ENCODE results near the gene USP36. TPM values are rescaled to one million over a fixed set of nuclear protein-coding genes. Genes with fewer than 3 reads are reported as not detected.

USP36 gene
- total RNA-seq, 1 experiment from 2014 or later: 113 TPM

GRCh38 chr17:78836420-78837021, 4.1 kb downstream of the USP36 start:
- DNase-seq (ENCODE audit: low read depth, low spot score) (no peak), ATAC-seq (no peak)
- POLR2A ChIA-PET: no interaction called here
- CTCF ChIA-PET: no interaction called here
- H3K27ac ChIP-seq (ENCODE audit: low read length): no peak overlapping the region
- no peak overlapping the region for H3K4me3 ChIP-seq (ENCODE audit: low read depth in 2 of 2, low read length in 2 of 2)
- H3K4me1 ChIP-seq (ENCODE audit: control insufficient read depth, insufficient read depth, low read length): peaks cover 16% of the 10 kb centered on the region
- BruUV-seq (replicated peaks): no TSS peak
- in situ Hi-C loops (cut with HindIII; ENCODE audit: low pct_unique_long_range_greater_than_20kb, low sequenced_read_pairs): loop anchor here (25.0 kb wide), 1 partner anchor 349 kb away; no protein-coding TSS in a partner anchor
- intact Hi-C loops (cut with micrococcal nuclease; ENCODE audit: unreplicated experiment): no loop called here
- no peaks in the 10 kb centered on the region for H3K9me3 ChIP-seq (ENCODE audit: control insufficient read depth, insufficient read depth, low read depth, low read length)
- no peak for TF ChIP-seq POLR2AphosphoS5 (IDR thresholded peaks at IDR 0.05; ENCODE audit: low read depth, low read length)
- TF ChIP-seq TCF7L2 (IDR thresholded peaks at IDR 0.05; ENCODE audit: low read depth, low read length): no peak
- no peak for TF ChIP-seq SIN3A (IDR thresholded peaks at IDR 0.05; ENCODE audit: borderline replicate concordance, insufficient read depth, low read depth, low read length)
- TF ChIP-seq, protein P1, sequence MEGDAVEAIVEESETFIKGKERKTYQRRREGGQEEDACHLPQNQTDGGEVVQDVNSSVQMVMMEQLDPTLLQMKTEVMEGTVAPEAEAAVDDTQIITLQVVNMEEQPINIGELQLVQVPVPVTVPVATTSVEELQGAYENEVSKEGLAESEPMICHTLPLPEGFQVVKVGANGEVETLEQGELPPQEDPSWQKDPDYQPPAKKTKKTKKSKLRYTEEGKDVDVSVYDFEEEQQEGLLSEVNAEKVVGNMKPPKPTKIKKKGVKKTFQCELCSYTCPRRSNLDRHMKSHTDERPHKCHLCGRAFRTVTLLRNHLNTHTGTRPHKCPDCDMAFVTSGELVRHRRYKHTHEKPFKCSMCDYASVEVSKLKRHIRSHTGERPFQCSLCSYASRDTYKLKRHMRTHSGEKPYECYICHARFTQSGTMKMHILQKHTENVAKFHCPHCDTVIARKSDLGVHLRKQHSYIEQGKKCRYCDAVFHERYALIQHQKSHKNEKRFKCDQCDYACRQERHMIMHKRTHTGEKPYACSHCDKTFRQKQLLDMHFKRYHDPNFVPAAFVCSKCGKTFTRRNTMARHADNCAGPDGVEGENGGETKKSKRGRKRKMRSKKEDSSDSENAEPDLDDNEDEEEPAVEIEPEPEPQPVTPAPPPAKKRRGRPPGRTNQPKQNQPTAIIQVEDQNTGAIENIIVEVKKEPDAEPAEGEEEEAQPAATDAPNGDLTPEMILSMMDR (IDR thresholded peaks at IDR 0.05): no peak
- TF ChIP-seq, protein P2, sequence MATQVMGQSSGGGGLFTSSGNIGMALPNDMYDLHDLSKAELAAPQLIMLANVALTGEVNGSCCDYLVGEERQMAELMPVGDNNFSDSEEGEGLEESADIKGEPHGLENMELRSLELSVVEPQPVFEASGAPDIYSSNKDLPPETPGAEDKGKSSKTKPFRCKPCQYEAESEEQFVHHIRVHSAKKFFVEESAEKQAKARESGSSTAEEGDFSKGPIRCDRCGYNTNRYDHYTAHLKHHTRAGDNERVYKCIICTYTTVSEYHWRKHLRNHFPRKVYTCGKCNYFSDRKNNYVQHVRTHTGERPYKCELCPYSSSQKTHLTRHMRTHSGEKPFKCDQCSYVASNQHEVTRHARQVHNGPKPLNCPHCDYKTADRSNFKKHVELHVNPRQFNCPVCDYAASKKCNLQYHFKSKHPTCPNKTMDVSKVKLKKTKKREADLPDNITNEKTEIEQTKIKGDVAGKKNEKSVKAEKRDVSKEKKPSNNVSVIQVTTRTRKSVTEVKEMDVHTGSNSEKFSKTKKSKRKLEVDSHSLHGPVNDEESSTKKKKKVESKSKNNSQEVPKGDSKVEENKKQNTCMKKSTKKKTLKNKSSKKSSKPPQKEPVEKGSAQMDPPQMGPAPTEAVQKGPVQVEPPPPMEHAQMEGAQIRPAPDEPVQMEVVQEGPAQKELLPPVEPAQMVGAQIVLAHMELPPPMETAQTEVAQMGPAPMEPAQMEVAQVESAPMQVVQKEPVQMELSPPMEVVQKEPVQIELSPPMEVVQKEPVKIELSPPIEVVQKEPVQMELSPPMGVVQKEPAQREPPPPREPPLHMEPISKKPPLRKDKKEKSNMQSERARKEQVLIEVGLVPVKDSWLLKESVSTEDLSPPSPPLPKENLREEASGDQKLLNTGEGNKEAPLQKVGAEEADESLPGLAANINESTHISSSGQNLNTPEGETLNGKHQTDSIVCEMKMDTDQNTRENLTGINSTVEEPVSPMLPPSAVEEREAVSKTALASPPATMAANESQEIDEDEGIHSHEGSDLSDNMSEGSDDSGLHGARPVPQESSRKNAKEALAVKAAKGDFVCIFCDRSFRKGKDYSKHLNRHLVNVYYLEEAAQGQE (IDR thresholded peaks at IDR 0.05; ENCODE audit: insufficient read depth in 1 of 2, low read depth in 2 of 2, low read length in 1 of 2): no peak
- H3K27me3 ChIP-seq (ENCODE audit: control insufficient read depth, insufficient read depth, low read length): no peaks in the 10 kb centered on the region
- peaks cover 36% of the 10 kb centered on the region for H3K36me3 ChIP-seq (ENCODE audit: control insufficient read depth, insufficient read depth, low read length)

DNA sequence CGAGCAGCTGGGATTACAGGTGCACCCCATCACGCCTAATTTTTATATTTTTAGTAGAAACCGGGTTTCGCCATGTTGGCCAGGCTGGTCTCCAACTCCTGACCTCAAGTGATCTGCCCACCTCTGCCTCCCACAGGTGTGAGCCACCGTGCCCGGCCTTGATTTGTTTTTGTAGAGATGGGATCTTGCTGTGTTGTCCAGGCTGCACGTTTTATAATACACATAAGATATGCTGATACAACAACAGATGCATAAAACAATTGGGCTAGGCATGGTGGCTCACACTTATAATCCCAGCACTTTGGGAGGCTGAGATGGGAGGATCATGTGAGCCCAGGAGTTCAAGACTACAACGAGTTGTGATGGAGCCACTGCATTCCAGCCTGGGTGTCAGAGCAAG, 6.0 kb downstream of the USP36 start:
- H3K4me3 ChIP-seq (ENCODE audit: low read depth in 2 of 2, low read length in 2 of 2): no peak overlapping the region
- no peak for TF ChIP-seq TCF7L2 (IDR thresholded peaks at IDR 0.05; ENCODE audit: low read depth, low read length)
- TF ChIP-seq, protein P1 (IDR thresholded peaks at IDR 0.05): no peak
- TF ChIP-seq POLR2AphosphoS5 (IDR thresholded peaks at IDR 0.05; ENCODE audit: low read depth, low read length): no peak
- TF ChIP-seq, protein P2 (IDR thresholded peaks at IDR 0.05; ENCODE audit: insufficient read depth in 1 of 2, low read depth in 2 of 2, low read length in 1 of 2): no peak
- TF ChIP-seq SIN3A (IDR thresholded peaks at IDR 0.05; ENCODE audit: borderline replicate concordance, insufficient read depth, low read depth, low read length): no peak
- H3K27ac ChIP-seq (ENCODE audit: low read length): no peak overlapping the region
- peaks cover 13% of the 10 kb centered on the region for H3K4me1 ChIP-seq (ENCODE audit: control insufficient read depth, insufficient read depth, low read length)
- ChIA-PET CTCF (no interaction called here), POLR2A (no interaction called here)
- BruUV-seq (replicated peaks): no TSS peak
- ATAC-seq (no peak), DNase-seq (ENCODE audit: low read depth, low spot score) (no peak)
- H3K36me3 ChIP-seq (ENCODE audit: control insufficient read depth, insufficient read depth, low read length): peaks cover 31% of the 10 kb centered on the region
- H3K27me3 ChIP-seq (ENCODE audit: control insufficient read depth, insufficient read depth, low read length): no peaks in the 10 kb centered on the region
- no peaks in the 10 kb centered on the region for H3K9me3 ChIP-seq (ENCODE audit: control insufficient read depth, insufficient read depth, low read depth, low read length)
- in situ Hi-C loops (cut with HindIII; ENCODE audit: low pct_unique_long_range_greater_than_20kb, low sequenced_read_pairs) (loop anchor here (25.0 kb wide), 1 partner anchor 347 kb away; no protein-coding TSS in a partner anchor), intact Hi-C loops (cut with micrococcal nuclease; ENCODE audit: unreplicated experiment) (no loop called here)
